GDM1 (cell line): ENCODE data around the gene XIAP.
"Not testable (repeated sequence)": the region's sequence is repeated elsewhere in the genome, so short reads cannot be mapped to it uniquely, and the experiment has no call there.

Experiments
- DNase-seq: peaks from one replicate; lab custom pipeline; 2025; lab: John Stamatoyannopoulos, UW

Gene XIAP

DNA sequence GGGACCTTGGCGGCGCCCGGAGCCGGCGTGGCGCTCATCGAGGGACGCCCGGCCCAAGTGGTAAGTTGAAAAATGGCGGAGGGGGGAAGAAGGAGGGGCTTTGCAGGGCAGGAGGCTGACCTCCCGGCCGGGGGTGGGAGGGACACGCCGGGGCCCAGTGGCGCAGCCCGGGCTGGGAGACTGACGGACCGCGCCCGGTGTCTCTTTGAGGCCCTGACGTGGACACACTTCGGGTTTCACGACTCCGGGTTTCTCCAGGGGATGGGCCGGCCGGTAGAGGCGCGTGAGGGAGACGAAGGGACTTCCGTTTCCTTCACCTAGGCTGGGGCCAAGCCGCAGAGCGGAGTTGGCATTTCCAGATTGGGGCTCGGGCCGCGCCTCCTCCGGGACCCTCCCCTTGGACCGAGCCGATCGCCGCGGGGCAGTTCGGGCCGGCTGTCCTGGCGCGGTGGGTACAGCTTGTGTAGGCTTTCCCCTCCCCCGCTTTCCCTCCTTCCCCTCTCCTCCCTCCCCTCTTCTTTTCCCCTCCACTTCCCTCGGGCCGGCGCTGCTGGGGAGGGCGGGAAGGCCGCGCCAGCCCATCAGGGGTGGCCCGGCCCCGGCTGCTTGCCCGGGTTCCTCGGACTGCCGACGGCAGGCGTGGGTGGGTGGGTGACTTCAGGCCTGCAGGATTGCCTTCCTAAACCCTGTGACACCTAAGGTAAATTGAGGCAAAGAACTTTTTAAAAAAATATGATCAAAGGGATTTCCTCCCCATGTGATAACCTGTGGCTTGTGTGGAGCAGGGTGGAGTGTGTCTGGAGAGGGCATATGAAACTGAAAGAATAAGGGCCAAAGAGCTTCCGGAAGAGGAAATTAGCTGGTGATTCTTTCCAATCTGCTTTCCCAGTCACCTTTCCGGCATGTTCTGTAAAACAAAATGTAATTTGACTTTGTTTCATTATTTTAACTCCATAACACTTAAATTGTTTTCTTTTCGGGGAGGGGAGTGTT lies at the start of gene XIAP:
Gene XIAP (plus strand): TSS at position 208 of the 993 bp plus-strand sequence. CDS start 25,610 bp downstream, outside the sequence.
- peak; percentile 62 for DNase-seq

GRCh38 chrX:123814343-123814742 lies 45.5 kb upstream of the XIAP start:
- DNase-seq, result no peak

GRCh38 chrX:123814934-123815394 lies 44.9 kb upstream of the XIAP start:
- not testable (repeated sequence) for DNase-seq

GRCh38 chrX:123817288-123817894 lies 42.5 kb upstream of the XIAP start:
- DNase-seq, result no peak

- DNase-seq, result no peak
Measured at GRCh38 chrX:123818243-123818642, 41.6 kb upstream of the XIAP start.

DNA sequence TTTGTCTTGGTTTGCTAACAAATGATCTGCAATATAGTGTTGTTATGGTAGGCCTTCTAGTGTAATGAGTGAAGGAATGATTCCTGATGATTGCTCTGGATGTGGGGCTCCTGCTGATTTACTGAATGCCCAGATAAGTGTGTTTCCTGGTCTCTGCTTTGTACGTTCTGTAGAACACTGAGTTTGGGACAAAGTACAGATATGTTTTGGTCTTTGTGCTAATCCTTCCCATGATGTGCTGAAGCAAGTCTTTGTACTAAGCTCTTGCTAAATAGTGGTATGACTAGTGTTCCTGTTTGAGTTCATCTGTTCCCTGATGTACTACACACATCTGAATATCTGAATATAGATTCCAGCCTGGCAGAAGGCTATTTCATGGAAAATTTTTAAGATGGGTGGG lies 36.9 kb upstream of the XIAP start:
- DNase-seq, result no peak

DNA sequence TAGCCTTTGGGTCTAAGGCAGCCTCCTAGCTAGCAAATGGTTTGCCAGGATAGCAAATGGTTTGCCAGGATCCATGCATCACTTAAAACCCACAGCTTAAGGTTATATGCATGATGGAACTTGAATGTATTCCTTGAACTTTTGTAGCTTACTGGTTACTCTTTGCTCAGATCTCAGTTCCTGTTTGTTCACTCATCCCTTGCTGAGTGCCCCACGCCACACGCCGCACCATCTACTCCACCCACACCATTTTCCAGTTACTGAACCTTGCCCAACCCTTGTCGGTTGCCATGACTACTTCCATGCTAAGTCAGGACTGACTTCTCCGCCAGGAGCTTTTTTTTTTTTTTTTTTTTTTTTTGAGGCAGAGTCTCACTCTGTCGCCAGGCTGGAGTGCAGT lies 29.5 kb upstream of the XIAP start:
- no peak for DNase-seq

- peak; percentile 20 for DNase-seq
Measured at GRCh38 chrX:123833387-123833786, 26.5 kb upstream of the XIAP start.

GRCh38 chrX:123834116-123834515 lies 25.7 kb upstream of the XIAP start:
- DNase-seq, result no peak

DNA sequence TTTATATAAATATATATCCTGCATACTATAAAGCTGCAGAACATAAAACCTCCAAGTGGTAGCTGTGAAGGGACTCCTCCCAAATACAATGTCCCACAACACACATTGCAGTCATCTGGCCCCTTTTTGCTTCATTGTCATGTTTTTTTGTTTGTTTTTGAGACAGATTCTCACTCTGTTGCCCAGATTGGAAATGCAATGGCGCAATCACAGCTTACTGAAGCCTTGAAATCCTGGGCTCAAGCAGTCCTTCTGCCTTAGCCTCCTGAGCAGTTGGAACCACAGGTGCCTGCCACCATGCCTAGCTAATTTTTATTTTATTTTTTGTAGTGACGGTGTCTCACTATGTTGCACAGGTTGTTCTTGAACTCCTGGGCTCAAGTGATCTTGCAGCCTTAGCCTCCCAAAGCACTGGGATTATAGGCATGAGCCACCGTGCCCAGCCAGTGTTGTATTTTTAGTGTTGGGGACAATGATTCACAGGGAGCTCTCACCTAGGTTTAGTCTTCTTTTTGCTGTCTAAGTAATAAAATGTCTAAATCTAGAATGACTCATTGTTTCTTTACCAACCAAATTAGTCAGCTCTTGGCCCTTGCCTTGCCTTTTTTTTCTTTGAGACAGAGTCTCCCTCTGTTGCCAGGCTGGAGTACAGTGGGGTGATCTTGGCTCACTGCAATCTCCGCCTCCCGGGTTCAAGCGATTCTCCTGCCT lies 24.0 kb upstream of the XIAP start:
- no peak for DNase-seq

- DNase-seq, result not testable (repeated sequence)
Measured at GRCh38 chrX:123845129-123845528, 14.7 kb upstream of the XIAP start.

DNA sequence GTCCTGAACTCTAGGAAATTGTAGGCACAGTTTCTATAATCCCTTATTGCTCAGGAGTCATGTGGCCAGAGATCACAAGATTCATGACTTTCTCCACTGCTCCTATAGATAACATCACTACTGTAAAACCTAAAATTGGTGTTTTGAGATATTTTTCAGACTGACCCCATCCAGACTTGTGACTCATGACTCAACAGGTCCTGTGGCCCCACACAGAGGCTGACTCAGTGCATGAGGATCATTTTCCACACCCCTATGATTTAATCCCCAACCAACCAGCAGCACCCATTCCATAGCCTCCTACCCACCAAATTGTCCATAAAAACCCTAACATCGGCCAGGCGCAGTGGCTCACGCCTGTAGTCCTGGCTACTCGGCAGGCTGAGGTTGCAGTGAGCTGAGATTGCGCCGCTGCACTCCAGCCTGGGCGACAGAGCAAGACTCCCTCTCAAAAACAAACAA lies 13.2 kb upstream of the XIAP start:
- DNase-seq, result no peak

DNA sequence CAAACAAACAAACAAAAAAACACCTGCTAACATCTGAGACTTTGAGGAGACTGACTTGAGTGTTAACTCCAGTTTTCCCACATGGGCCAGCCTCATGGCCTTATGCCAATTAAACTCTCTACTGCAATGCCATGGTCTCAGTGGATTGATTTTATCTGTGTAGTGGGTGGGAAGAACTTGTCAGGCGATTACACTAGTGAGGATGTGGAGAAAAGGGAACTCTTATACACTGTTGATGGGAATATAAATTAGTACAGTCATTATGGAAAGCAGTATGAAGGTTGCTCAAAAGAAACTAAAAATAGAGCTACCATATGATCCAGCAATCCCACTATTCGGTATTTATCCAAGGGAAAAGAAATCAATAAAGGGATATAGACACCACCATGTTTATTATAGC lies 12.8 kb upstream of the XIAP start:
- DNase-seq, result no peak

- no peak for DNase-seq
Measured at GRCh38 chrX:123849096-123849495, 10.8 kb upstream of the XIAP start.

GRCh38 chrX:123849906-123850305 lies 9.9 kb upstream of the XIAP start:
- not testable (repeated sequence) for DNase-seq

DNA sequence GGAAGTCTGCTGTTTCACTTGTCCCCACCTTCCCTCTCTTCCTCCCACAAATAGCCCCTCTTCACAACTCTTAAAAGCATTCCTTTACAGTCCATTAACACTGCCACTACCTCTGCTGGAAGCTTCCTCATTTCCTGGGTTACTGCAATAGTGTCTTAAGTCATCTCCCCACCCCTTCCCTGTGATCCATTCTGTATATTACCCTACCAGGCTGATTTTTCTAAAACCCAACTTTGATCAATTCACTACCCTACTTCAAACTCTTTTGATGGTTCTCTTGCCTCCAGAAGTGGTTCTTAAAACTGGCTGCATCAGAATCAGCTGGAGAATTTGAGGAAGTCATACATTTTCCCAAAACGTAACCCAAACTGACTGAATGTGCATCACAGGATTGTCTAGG lies 8.8 kb upstream of the XIAP start:
- no peak for DNase-seq

DNA sequence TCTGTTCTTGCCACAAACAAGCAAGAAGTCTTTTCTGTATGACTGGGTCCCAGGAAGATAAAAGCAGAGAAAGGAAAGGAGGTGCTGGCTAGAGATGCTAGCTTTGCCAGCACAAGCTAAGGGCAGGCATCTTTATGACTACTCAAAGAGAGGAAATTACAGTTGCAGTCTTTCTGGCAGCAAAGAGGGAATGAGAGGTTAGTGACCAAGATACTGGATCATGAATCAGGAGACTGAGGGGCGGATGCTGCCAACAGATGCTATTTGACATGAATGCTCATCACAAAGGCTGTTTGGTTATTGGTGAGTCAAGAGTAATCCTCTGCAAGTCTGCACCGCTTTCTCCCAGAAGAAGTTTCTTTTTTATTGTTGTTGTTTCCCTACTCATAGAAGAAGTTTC lies 5.5 kb upstream of the XIAP start:
- DNase-seq, result no peak

DNA sequence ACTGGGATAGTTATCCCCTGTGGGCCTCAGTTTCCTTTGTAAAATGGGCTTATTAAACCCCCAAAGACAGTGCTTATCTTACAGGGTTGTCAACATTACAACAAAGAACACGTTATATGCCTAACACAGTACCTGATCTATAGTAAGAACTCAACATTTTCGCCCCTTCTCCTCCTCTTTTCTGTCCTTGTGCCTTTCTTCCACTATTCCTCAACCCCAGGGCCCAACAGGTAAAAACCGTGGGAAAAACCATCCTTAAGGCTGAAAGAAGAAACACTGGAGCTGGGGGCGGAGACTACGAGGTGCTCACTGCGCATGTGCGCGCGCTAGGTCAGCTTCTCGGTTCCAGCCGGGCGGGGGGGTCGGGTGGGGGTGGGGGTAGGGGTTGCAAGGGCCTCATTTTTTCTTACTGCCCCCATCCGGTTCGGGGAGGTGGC lies 426 bp upstream of the XIAP start:
- no peak for DNase-seq

DNA sequence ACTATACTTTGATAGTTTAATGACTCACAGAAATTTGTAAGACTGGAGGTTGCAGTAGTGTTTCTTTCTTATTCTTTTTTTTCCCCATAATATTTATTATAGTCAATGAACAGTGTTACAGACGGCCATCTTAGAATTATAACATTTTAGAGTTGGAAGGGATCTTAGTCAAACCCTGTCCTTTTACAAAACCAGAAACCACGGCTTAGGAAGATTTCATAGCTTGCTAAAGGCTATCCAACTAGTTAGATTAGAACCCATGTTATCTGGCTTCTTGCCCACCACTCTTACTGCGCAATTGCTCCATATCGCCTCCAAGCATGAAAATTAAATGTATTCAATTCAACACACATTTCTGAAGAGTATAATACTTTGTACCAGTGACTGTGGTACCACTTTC lies 1.1 kb downstream of the XIAP start:
- no peak for DNase-seq

- DNase-seq, result no peak
Measured at GRCh38 chrX:123869488-123869887, 9.6 kb downstream of the XIAP start.

- no peak for DNase-seq
Measured at GRCh38 chrX:123871309-123871708, 11.5 kb downstream of the XIAP start.

DNA sequence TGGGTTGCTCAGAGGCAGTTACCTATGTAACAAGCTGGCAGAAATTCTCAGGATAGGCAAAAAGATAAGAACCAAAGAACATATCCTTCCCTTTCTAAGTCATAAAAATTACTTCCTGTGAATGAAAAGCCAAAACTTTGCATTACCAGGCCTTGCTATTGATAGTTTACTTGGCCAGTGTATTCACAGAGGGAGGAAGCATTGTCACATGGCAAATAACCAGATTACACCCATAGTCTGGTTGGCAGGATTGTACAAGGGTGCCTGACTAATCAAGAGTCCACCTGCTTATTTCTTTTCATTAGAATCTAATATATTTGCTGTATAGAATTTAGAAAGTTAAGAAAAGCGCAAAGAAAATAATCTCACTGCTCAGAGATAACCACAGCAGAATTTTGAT lies 14.1 kb downstream of the XIAP start:
- DNase-seq, result no peak
